ENCODE data around the gene ARSG. TPM values are rescaled to one million over a fixed set of nuclear protein-coding genes. Genes with fewer than 3 reads are reported as not detected.

ARSG gene
- total and polyA plus RNA-seq, 9 of the 15 experiments (the other 6 are each of a cell fraction or from before 2014, with no cell fraction given), result 1.0 to 5.6 (median 1.8) TPM

DNA sequence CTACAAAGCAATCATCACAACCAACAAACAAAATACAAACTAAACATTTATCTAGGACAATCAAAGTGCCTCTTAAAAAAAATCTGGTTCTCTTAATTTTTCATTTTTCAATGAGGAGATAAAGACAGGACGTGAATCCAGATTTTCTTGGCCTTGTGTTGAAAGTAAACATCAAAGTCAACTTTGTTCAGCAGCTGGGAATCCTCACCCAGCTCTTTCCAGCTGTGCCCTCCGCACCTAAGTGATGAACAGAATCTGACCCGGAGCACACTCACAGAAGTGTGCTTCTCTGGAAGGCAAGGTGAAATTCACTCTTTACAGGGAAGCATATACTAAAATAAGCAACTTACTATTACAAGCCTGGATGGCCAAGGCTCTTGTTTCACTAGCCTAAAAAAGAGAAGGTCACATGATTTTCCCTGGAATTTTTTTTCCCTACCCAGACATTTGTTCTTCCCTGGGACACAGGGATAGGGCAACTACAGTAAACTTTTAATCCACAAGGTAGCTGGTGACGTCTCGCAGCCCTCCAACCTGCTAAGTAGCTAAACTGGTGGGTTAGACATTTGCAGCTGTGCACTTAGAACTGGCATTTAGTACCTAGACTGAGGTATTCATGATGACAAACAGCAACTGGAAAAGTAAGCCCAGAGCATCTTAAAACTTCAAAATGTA lies 162.8 kb downstream of the ARSG start:
- H3K4me1 ChIP-seq (replicated peaks in 1 of 2; ENCODE audit: control insufficient read depth in 2 of 2, insufficient read depth in 2 of 2, low read length in 2 of 2), result peaks cover 13 to 16% of the 10 kb centered on the region in 2 experiments
- in situ Hi-C loops (cut with MboI) (loop anchor here (25.0 kb wide), 1 partner anchor 492 kb away; no protein-coding TSS in a partner anchor), intact Hi-C loops (cut with micrococcal nuclease) (no loop called here)
- ChIA-PET POLR2A (no interaction called here), CTCF (ENCODE audit: low intra/inter-chr PET ratio) (no interaction called here)
- H3K27me3 ChIP-seq (ENCODE audit: control insufficient read depth in 2 of 2, insufficient read depth in 2 of 2, low read length in 2 of 2), result no peaks in the 10 kb centered on the region
- no peak for DNase-seq (ENCODE audit: extremely low read depth in 1 of 4, low spot score in 3 of 4)
- no peaks in the 10 kb centered on the region for H3K36me3 ChIP-seq (ENCODE audit: control insufficient read depth, insufficient read depth, low read length)
- no peak for ATAC-seq
- no peaks in the 10 kb centered on the region for H3K9me1 ChIP-seq (ENCODE audit: control insufficient read depth, insufficient read depth, low read length)
- no peak overlapping the region for H3K9ac ChIP-seq (ENCODE audit: insufficient read depth in 1 of 2, low read depth in 2 of 2, low read length in 2 of 2)
- BruUV-seq (replicated peaks), result no TSS peak
- H3K4me2 ChIP-seq (ENCODE audit: insufficient read depth, low read length), result no peak overlapping the region
- no peak for FAIRE-seq
- no peak overlapping the region for H3K4me3 ChIP-seq
- no peaks in the 10 kb centered on the region for H3K9me3 ChIP-seq (replicated peaks; ENCODE audit: control insufficient read depth, insufficient read depth, low read depth, low read length)
- no peak overlapping the region for H3K27ac ChIP-seq (ENCODE audit: extremely low read depth, low read depth, low read length)
- H2AFZ ChIP-seq (ENCODE audit: low read depth, low read length), result no peak overlapping the region
- H4K20me1 ChIP-seq (replicated peaks; ENCODE audit: control insufficient read depth, insufficient read depth, low read length), result no peaks in the 10 kb centered on the region
- no peaks in the 10 kb centered on the region for H3K79me2 ChIP-seq (ENCODE audit: control insufficient read depth, insufficient read depth, low read length)
- 58% methylated on average over 5 of the region's 5 CpGs for WGBS (ENCODE audit: insufficient coverage, low coverage, missing lambda C conversion rate)
- no peak for TF ChIP-seq YBX1 (IDR thresholded peaks at IDR 0.05)
- no peak for TF ChIP-seq TCFL5 (CRISPR knock-in tag; conservative IDR thresholded peaks at IDR 0.05)
- no peak for TF ChIP-seq ZNF699 (CRISPR knock-in tag; IDR thresholded peaks at IDR 0.05; ENCODE audit: insufficient replicate concordance)
- no peak for TF ChIP-seq ZNF133 (CRISPR knock-in tag; IDR thresholded peaks at IDR 0.05)
- TF ChIP-seq, protein P1, sequence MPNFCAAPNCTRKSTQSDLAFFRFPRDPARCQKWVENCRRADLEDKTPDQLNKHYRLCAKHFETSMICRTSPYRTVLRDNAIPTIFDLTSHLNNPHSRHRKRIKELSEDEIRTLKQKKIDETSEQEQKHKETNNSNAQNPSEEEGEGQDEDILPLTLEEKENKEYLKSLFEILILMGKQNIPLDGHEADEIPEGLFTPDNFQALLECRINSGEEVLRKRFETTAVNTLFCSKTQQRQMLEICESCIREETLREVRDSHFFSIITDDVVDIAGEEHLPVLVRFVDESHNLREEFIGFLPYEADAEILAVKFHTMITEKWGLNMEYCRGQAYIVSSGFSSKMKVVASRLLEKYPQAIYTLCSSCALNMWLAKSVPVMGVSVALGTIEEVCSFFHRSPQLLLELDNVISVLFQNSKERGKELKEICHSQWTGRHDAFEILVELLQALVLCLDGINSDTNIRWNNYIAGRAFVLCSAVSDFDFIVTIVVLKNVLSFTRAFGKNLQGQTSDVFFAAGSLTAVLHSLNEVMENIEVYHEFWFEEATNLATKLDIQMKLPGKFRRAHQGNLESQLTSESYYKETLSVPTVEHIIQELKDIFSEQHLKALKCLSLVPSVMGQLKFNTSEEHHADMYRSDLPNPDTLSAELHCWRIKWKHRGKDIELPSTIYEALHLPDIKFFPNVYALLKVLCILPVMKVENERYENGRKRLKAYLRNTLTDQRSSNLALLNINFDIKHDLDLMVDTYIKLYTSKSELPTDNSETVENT (CRISPR knock-in tag; IDR thresholded peaks at IDR 0.05), result no peak
- TF ChIP-seq, protein P2, sequence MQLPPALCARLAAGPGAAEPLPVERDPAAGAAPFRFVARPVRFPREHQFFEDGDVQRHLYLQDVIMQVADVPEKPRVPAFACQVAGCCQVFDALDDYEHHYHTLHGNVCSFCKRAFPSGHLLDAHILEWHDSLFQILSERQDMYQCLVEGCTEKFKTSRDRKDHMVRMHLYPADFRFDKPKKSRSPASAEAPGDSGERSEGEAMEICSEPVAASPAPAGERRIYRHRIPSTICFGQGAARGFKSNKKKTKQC (CRISPR knock-in tag; IDR thresholded peaks at IDR 0.05), result no peak
- no peak for TF ChIP-seq NONO (IDR thresholded peaks at IDR 0.05; ENCODE audit: low read depth in 2 of 2, low read length in 1 of 2)
- no peak for TF ChIP-seq MAX (CRISPR knock-in tag; IDR thresholded peaks at IDR 0.05)
- TF ChIP-seq ZFP30 (CRISPR knock-in tag; IDR thresholded peaks at IDR 0.05; ENCODE audit: borderline replicate concordance), result no peak
- no peak for TF ChIP-seq SAFB2 (IDR thresholded peaks at IDR 0.05; ENCODE audit: borderline replicate concordance, low read depth, low read length, severe bottlenecking)
- no peak for TF ChIP-seq RBM14 (IDR thresholded peaks at IDR 0.05; ENCODE audit: borderline replicate concordance, insufficient read depth, low read depth, low read length)
- TF ChIP-seq MCM7 (IDR thresholded peaks at IDR 0.05), result no peak
- no peak for TF ChIP-seq ZNF592 (IDR thresholded peaks at IDR 0.05)
- no peak for TF ChIP-seq SRF (CRISPR knock-in tag; IDR thresholded peaks at IDR 0.05)
- TF ChIP-seq HCFC1 (IDR thresholded peaks at IDR 0.05; ENCODE audit: low read depth, low read length), result no peak
